Loucy (cell line): ENCODE data around the gene CAMKMT.

Experiments used
- CTCF ChIP-seq: fragments of 200-600 bp; sonication (generic); conservative IDR thresholded peaks from 2 replicates; pipeline ENCODE4 v1.5.1; 2014; ENCODE audit warnings: mild to moderate bottlenecking, antibody characterized with exemption, low read length
- EZH2phosphoT487 ChIP-seq: fragments of 200-600 bp; IDR thresholded peaks from 2 replicates; pipeline ENCODE4 v1.6.1; 2018; ENCODE audit warnings: antibody characterized with exemption, mild to moderate bottlenecking, moderate library complexity, borderline replicate concordance

- no peak for TF ChIP-seq CTCF
- TF ChIP-seq EZH2phosphoT487, result no peak
Observed at GRCh38 chr2:44822174-44822573, 460.4 kb downstream of the CAMKMT start.
